VCaP (cell line): ENCODE results near the gene HESX1.
A peak's percentile ranks its signal among the peaks of the same experiment; 100 is the strongest.

Source experiments
- H3K27ac ChIP-seq: fragments of 450-650 bp; 2 replicates; pipeline ENCODE4 v1.5.1; 2017
- TF ChIP-seq, protein P1 (sequence below): fragments of 450-650 bp; conservative IDR thresholded peaks from 2 replicates; pipeline ENCODE4 v1.5.1; 2017; ENCODE audit warnings: mild to moderate bottlenecking, moderate library complexity

HESX1 gene

DNA sequence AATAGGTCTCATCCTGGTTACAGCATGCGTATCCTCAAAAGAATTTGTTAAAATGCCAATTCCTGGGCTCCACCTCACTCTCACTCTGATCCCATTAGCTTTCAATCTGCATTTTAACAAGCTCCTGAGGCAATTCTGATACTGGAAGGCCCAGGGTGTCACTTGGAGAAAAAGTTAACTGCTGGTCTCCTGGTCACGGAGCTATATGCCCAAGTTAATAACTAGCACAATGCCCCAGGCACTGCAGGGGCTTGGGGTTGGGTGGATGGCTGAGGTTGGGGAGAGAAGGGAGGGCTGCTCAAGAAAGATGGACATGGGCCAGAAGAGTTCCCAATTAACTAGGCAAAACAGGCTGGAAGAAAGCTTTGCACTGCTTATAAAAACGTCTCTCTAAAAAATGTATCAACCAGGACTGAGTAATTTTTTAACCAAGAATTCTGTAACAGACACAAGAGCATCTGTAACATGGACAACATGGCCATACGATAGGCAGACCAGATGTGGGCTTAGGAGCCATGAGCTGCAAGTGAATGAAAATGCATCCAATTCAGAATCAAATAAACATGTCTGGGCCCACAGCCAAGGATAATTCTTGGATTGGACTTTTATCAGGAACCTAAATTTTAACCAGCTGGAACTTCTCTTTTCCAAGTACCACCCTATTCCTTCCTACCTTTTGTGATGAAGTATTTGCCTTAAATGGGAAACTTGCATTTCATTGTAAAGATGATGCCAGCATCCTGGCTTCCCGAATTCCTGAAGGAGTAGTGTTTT lies 38.8 kb downstream of the HESX1 start:
- TF ChIP-seq, protein P1, sequence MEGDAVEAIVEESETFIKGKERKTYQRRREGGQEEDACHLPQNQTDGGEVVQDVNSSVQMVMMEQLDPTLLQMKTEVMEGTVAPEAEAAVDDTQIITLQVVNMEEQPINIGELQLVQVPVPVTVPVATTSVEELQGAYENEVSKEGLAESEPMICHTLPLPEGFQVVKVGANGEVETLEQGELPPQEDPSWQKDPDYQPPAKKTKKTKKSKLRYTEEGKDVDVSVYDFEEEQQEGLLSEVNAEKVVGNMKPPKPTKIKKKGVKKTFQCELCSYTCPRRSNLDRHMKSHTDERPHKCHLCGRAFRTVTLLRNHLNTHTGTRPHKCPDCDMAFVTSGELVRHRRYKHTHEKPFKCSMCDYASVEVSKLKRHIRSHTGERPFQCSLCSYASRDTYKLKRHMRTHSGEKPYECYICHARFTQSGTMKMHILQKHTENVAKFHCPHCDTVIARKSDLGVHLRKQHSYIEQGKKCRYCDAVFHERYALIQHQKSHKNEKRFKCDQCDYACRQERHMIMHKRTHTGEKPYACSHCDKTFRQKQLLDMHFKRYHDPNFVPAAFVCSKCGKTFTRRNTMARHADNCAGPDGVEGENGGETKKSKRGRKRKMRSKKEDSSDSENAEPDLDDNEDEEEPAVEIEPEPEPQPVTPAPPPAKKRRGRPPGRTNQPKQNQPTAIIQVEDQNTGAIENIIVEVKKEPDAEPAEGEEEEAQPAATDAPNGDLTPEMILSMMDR = no peak
- peak overlapping the region; percentile 73 for H3K27ac ChIP-seq

DNA sequence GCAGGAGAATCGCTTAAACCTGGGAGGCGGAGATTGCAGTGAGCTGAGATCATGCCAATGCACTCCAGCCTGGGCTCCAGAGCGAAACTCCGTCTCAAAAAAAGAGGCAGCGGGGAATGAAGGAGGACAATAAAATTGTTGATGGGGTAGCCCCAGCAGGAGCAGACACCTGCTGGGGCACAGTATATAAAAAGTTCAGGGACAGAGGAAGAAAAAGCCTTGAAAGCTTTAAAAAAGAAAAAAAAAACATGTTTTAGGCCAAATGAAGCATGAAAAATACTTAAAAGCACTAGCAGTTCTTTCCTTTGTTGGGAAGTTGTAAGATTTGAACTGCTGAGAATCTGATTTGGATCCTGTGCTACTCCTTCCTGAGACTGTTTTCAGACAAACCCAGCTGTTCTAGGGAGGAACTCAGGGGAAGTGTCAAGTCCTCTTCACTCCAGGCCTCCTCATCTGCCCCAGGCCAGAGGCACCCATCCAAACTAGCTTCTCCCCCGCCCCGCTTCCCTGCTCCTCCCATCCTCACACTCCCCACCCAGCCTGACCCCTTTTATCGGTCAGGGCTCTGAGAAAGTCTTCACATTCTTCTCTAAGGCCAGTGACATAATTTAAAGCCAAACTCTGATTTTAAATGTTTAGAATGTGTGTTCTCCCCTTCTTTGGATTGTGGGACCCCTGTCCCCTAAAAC lies 39.6 kb downstream of the HESX1 start:
- H3K27ac ChIP-seq = peak overlapping the region; percentile 73

DNA sequence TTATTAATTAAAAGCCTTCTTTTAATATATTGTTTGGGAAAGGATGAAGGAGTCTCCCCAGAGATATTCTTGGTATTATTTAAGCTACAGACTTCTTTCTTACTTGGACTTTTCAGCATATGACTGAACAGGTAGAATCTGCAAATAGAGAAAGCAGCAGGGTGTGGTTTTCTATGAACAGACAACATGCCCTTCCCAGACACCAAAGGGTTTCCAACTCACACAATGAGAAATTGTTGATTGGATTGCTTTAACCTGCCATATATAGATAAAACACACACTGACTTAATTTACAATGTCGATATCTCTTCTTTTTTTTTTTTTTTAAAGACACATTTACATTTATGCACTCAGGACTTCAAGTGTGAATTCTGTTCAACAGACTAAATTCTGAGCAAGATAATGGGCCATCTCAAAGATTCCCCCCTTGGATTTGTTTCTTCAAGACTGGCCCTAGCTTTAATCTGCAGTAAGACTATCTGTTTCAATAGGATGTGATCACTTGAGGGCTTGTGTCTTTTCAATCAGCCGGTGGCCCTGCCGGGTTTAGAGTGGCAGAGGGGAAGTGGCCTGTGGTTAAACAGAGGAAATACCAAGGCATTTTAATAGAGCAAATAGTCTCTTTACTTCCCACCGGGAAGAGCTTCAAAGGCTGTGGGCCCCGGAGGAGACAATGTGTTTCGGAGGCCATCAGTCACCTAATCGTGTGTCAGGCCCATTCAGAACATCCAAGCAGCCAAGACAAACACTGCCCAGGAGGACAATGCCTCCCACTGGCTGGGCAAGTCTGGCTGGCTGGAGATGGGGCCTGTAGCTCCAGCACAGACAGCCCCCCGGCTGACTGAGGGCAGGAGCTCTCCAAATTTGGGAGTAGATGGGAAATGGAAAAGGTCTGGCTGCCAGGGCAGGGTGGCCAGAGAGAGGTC lies 40.7 kb downstream of the HESX1 start:
- TF ChIP-seq, protein P1 = no peak; the same call in 1 of the 2 replicates
- peak overlapping the region; percentile 73 for H3K27ac ChIP-seq

More for the DNA sequence above, 39.6 kb downstream of the HESX1 start:
- TF ChIP-seq, protein P1 = no peak

DNA sequence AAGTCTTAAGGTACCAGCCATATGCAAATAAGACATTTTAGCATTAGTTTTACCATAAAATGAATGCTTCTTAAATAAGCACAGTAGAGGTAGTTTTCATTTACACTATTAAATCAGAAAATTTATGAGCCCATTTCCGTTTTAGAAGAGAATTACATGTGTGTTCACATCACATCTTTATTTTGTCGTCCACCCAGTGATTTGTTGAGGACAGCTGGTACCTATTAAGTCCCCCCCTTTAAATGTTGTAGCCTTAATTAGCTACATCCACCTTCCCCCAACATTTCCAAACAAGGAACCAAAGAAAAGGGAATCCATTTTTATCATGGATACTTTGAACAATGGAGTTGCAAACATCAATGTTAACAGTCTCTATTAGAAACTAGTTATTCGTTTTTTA lies 41.5 kb downstream of the HESX1 start:
- peak overlapping the region; percentile 73 for H3K27ac ChIP-seq
- TF ChIP-seq, protein P1 = no peak

DNA sequence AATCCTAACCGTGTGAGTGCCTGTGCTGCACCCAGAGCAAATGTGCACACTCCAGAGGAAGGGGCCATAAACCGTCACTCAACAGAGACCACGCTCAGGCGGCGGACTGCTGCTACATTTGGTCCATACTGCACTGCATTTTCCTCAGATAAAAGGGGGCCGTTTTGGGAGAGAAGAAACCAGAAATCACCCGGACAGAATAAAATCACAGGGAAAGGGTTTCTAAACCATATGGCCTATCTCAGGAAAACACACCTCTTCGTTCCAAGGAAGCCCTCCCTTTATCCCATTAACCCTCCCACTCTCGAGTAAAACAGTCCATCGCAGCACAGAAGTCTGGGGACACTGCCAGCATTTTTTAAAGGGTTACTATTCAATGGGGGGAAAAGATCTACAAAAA lies 42.2 kb downstream of the HESX1 start:
- peak overlapping the region; percentile 73 for H3K27ac ChIP-seq

DNA sequence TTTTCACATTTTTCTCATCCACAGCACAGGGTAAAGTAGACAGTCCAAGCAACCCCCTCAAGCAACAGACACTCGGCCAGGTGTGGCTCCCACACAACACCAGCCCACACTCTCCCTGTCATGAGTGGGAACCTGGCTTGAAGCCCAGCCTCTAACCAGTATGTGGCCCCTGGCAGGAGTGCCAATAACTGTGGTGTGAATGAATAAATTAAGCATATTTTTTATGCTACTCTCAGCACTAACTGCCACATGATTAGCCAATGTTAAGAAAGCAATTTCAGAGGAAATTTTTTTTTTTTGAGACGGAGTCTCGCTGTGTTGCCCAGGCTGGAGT lies 44.5 kb downstream of the HESX1 start:
- no peak overlapping the region for H3K27ac ChIP-seq
- TF ChIP-seq, protein P1 = no peak

More for the DNA sequence above, 42.2 kb downstream of the HESX1 start:
- TF ChIP-seq, protein P1 = no peak
